Stimulated activated CD8-positive, alpha-beta memory T cell treated with anti-CD3 and anti-CD28 coated beads, Interleukin-12 subunit alpha, Interleukin-12 subunit beta, amount 100 ng/mL, for 4 hours (primary cell): ENCODE measurements around the gene PDXDC1.
"Not testable (repeated sequence)": the region's sequence is repeated elsewhere in the genome, so short reads cannot be mapped to it uniquely, and the experiment has no call there.

Experiments used
- DNase-seq: peaks from one replicate; pipeline ENCODE4 v3.0.0-alpha.2; 2020; ENCODE audit warnings: low read depth

The PDXDC1 gene

DNA sequence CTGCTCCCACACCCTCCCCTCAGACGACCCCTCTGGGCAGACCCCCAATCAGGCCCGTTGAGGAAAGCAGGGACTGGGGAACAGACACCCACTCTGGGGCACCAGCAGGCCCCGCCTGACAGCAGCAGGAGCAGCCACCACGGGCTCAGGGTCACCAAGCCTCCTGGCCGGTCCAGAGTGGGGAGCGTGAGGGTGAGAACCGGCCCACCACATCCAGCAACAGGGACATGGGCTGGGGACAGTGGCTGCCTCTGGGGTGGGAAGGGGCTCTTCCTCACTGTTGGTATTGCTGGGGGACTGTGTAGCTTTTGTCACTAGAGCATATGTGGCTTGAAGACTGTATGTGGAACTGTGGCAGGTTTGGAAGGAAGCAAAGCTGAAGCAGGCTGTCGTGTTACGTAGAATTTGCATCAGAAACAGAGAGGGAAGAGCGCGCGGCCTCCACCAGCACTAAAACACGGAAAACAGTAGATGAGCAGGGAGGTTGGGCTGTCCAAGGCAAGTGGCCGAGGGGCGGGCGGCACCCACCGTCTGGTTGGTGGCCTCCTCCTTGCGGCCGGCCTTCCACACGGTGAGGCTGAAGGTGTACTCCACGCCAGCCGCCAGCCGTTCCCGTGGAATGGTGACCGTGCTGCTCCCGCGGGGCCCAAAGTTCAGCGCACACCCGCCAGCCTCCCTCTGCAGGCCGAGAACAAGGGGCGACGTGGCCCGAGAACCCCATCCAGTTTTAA, 160.1 kb downstream of the PDXDC1 start:
- not testable (repeated sequence) for DNase-seq

DNA sequence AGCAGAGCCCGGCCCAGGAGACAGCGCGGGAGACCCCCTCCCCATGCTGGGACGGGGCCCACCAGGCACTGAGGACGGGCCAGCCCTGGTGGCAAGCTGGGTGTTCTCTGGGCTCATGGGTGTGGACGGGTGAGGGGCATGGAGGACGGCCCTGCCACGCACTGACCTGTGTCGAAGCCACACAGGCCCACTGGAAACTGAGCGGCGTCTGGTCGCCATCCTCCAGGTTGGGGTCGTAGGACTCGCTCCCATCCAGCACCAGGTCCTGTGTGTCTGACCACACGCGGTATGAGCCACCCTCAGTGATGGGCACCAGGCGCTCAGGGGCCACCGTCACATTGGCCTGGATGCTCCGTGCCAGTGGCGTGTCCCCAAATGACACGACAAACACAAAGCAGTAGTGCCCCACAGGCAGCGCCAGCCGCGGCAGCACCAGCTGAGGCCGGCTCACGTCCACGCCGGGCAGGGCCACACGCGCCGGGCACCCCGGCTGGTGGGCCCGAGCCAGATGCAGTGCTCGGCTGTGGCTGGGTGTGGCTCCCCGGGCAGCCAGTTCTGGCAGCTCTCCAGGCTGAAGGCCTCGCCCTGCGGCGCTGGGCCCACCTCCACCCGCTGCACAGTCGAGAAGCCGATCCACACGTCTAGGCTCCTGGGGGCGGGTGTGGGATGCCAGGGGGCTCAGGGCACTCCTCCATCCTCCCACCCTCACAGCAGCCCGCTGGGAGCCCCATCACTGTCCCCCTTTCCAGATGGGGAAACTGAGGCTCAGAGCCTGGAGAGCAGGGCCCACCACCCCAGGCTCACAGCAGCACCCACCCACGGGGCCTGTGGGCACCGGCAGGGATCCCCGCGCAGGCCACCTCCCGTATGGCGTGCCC, 160.9 kb downstream of the PDXDC1 start:
- DNase-seq, result not testable (repeated sequence)

GRCh38 chr16:15137514-15137913, 162.7 kb downstream of the PDXDC1 start:
- DNase-seq, result not testable (repeated sequence)

DNA sequence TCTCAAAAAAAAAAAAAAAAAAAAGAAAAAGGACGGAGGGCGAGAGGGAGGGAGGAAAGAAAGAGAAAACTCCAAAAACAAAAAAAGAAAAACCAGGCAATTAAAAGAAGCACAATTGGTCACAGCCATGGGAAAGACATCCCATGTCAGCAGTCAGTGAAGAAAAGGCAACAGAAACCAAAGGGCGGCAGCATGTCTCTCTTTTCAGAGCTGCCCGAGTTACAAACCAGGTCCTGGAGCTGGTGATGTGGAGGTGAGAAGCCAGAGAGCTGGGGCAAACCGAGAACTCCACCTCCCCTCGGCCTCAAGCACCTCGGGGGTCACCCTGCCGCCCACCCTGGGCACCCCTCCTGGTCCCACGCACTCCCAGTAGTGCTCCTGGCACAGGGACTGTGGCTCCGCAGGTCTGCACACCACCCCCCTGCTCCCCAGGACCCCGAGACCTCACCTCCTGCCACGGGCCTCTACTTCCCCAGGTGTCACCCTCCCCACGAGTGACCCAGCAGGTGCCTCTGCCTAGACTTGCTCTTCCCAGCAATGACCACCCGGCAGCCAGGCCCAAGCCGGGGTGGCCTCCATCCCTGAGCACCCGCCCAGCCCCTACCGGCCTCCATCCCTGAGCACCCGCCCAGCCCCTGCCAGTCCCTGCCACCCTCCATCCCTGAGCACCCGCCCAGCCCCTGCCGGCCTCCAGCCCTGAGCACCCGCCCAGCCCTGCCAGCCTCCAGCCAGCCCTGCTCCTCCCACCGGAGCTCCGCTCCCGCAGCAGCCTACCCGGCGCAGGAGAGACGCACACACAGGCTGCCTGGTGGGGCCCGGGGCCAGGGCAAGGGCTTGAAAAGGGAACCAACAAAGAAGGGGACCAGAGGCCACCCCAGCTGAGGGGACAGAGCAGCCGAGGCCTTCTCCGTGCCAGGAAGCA, 165.9 kb downstream of the PDXDC1 start:
- not testable (repeated sequence) for DNase-seq

- no peak for DNase-seq
These were observed 166.8 kb downstream of the PDXDC1 start for GRCh38 chr16:15141586-15141985.

DNA sequence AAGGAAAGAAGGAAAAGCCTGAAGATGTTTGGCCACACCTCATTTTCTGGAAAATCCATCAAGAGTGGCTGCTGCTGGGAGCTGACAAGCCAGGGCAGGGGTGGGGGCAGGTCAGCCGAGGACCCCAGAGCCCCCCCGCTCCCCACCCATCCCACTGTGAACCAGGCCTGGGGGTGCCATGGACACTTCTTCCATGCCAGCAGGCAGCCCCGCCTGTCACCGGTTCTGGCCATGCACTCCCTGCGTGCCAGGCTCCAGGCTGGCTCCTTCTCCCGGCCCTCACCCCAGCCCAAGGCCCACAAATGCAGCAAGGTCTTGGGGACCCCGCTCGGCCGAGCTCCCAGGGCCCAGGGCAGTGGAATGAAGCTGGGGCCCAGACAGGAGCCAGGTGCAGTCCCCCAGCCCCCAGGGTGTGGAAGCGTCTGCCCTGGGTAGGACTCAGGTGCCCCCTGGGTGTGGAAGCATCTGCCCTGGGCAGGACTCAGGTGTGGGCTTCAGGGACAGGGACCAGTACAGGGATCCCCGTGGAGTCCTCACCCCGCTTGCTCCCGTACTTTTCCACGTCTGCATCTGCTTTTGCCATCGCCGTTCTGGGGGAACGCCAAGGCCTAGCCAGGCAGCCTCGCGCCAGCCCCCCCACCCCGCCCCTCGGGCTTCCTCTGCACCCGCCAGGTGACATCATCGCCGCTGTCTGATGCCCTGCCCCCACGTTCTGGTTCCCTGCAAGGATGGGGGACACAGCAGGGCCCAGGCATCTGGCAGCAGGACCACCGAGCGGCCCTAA, 167.5 kb downstream of the PDXDC1 start:
- DNase-seq, result not testable (repeated sequence)

GRCh38 chr16:15142891-15143600, 168.2 kb downstream of the PDXDC1 start:
- DNase-seq, result not testable (repeated sequence)

GRCh38 chr16:15143601-15144091, 168.8 kb downstream of the PDXDC1 start:
- DNase-seq, result not testable (repeated sequence)

DNA sequence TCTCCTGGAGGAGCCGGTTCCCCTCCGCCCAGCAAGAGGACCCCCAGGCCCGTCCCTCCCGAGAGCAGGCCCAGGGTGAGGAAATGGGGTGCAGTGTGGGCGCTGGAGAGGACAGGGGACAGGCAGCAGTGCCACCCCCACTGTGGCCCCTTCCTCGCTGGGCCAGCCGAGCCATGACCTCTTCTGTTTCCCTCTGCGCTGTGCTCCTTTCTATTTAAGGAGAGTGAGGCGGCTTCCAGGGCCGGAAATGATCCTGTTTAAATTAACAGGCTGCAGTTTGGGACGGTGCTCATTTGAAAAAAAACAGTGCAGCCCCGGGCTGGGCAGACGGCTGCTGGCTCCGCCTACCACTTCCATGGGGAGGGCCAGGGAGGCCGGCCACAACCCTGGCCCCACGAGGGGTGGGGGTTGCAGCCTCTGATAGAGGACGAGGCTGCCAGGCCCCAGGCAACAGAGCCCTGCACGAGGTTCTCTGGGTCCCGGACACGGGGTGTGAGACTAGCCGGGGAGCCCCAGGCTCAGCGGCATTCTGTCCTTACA, 169.3 kb downstream of the PDXDC1 start:
- DNase-seq, result not testable (repeated sequence)

DNA sequence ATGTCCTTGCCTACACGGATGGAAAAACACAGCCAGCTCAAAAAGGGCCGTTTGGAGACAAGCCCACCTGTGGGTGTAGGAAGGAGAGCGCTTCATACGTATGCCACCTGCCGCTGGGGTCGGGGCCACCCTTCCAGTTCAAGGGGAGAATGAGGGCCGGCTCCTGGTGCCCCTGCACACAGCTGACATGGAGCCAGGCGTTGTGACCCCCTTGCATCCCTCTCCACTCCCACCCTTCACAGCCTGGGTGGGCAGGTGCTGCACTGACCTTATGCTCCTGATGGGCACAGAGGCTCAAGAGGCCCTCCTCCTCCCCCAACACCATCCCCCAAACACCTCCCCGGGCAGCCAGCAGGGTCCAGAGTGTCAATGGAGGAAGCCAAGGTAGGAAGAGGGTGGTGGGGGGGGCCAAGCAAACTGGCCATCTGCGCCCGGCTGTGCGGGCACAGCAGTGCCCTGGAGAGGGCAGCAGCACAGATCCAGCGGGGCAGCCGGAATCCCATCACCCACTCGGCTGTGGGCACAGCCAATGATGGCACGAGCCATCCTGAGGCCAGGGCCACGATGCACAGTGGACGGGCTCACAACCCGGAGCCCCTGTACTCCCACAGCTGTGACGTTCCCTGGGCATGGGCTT, 170.1 kb downstream of the PDXDC1 start:
- not testable (repeated sequence) for DNase-seq

DNA sequence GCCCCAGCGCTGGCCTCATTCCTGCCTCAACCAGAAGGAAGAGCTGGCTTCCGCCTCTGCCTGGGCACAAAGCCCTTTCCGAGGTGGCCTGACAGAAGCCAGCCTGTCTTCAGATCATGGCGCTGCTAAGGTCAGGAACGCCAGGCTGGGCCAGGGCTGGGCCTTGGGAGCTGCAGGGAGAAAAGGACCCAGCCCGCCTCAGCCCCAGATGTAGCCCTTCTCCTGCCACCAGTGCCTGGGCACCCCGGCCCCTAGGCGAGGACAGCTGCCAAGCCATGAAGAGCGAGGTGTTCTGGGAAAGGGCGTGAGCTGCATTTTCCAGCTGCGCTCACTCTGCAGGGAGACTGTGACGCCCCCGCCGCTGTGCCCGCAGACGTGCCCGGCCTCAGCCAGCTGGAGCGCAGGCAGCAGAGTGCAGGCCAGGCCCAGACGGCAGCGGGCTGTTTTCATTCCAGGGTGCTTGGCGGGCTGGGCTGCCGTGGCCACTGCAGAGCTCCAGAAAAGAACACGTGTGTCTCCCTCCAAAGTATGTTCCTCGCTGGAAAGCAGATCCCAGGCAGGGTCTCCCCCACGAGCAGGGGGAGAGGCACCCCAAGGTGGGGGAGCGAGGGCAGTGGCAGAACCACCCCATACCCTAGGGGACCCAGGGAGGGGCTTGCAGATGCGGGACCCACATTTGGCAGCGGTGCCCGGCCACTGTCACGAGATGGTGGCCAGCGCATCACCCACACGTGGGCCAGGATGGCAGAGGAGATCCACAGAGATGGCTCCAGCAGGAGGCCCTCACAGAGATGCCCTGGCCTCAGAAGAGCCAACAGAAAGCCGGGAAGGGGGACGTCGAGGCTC, 170.8 kb downstream of the PDXDC1 start:
- not testable (repeated sequence) for DNase-seq

- not testable (repeated sequence) for DNase-seq
These were observed 171.4 kb downstream of the PDXDC1 start for GRCh38 chr16:15146264-15146662.

GRCh38 chr16:15148831-15149230, 174.0 kb downstream of the PDXDC1 start:
- DNase-seq, result not testable (repeated sequence)

- DNase-seq, result not testable (repeated sequence)
These were observed 174.4 kb downstream of the PDXDC1 start for GRCh38 chr16:15149260-15149659.

DNA sequence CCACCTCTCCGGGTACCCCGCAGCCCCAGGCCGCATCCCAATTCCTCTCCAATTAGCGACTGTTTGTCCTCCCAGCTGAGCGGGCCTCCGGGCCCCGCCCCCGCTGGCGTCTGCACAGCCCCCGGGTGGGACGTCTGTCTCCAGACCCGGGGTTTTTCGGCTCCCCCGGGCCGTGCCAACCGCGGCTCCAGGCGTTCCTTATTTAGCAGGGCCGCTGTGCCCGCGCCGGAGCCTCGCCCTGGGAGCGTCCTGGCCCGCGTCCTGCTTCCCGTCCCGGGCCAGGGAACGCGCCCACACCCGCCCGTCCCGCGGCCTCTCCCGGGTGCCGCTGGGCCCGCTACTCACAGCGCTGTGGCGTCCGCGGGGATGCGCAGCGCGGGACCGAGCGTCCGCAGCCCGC, 179.2 kb downstream of the PDXDC1 start:
- peak; percentile 15 for DNase-seq

DNA sequence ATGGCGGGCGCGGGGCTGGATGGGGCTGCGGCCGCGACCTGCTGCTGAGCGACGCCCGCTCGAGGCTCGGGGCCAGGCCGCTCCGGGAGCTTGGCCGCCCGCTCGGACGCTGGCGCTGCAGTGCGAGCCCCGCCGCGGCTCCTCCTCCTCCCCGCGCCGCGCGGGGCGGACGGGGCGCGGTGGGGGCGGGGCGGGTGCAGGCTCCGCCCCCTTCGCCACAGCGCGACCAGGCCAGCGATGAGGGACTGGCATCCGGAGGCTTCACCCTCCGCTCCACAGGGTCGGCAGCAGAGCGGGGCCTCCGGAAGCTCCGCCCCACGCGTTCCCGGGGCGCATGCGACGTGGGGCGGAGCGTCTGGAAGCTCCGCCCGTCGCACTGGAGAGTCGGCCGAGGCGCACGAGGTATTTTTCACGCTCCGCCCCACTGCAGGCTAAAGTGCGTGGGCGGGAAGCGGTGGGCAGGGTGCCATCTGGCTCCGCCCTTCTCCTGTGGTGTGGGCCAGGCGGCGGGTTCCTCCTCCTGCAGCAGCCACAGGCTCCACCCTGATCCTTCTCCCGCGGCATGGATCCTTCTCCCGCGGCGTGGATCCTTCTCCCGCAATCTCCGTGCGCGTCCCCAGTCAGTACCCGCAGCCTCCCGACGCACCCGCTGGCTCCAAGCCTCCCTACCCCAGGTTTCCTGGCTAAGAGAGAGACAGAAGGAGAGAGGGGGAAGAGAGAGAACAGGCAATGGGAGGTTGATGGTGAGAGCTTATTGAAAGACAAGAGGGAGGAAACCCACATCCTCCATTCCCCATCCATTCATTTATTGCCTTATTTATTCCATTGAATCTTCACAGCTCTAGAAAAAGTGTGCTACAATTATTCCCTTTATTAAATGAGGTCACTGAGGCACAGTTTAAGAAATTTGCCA, 180.1 kb downstream of the PDXDC1 start:
- DNase-seq, result peak; percentile 84

GRCh38 chr16:15157644-15158043, 182.8 kb downstream of the PDXDC1 start:
- not testable (repeated sequence) for DNase-seq
